ENCODE results near the gene MNX1.

Gene MNX1

GRCh38 chr7:157020514-157021070 is 10.1 kb upstream of the MNX1 start:
- Histone ChIP-seq H3K9me3 (ENCODE audit: control insufficient read depth, insufficient read depth, low read length) (no peaks in the 10 kb centered on the region), H3K36me3 (ENCODE audit: control insufficient read depth, insufficient read depth, low read length) (no peaks in the 10 kb centered on the region; the same call in 1 of the 2 replicates), H3K27me3 (ENCODE audit: control insufficient read depth, insufficient read depth, low read length) (peaks cover 92% of the 10 kb centered on the region), H3K4me3 (ENCODE audit: low read length) (no peak overlapping the region), H3K27ac (ENCODE audit: low read length) (no peak overlapping the region), H3K4me1 (ENCODE audit: control insufficient read depth, insufficient read depth, low read length) (peaks cover 10% of the 10 kb centered on the region)
- WGBS (ENCODE audit: insufficient coverage, insufficient read length): no CpG with 5 or more reads among the region's 38 CpGs
- no peak for DNase-seq (ENCODE audit: low read depth, low spot score)

- Histone ChIP-seq H3K4me1 (ENCODE audit: control insufficient read depth, insufficient read depth, low read length) (peaks cover 12% of the 10 kb centered on the region), H3K4me3 (ENCODE audit: low read length) (no peak overlapping the region), H3K36me3 (ENCODE audit: control insufficient read depth, insufficient read depth, low read length) (no peaks in the 10 kb centered on the region; the same call in 1 of the 2 replicates), H3K27me3 (ENCODE audit: control insufficient read depth, insufficient read depth, low read length) (peaks cover 94% of the 10 kb centered on the region), H3K9me3 (ENCODE audit: control insufficient read depth, insufficient read depth, low read length) (no peaks in the 10 kb centered on the region), H3K27ac (ENCODE audit: low read length) (no peak overlapping the region)
- no peak for DNase-seq (ENCODE audit: low read depth, low spot score)
- WGBS (ENCODE audit: insufficient coverage, insufficient read length): no CpG with 5 or more reads among the region's 25 CpGs
Observed at GRCh38 chr7:157019718-157020451, 9.4 kb upstream of the MNX1 start.

- no peaks in the 10 kb centered on the region for H3K9me3 ChIP-seq (ENCODE audit: control insufficient read depth, insufficient read depth, low read length)
- H3K4me3 ChIP-seq (ENCODE audit: low read length): peak overlapping the region; percentile 1; the same call in 1 of the 2 replicates
- peaks cover 12% of the 10 kb centered on the region for H3K4me1 ChIP-seq (ENCODE audit: control insufficient read depth, insufficient read depth, low read length)
- DNase-seq (ENCODE audit: low read depth, low spot score): no peak
- peaks cover 94% of the 10 kb centered on the region for H3K27me3 ChIP-seq (ENCODE audit: control insufficient read depth, insufficient read depth, low read length)
- no peak overlapping the region for H3K27ac ChIP-seq (ENCODE audit: low read length)
- no CpG with 5 or more reads among the region's 50 CpGs for WGBS (ENCODE audit: insufficient coverage, insufficient read length)
- H3K36me3 ChIP-seq (ENCODE audit: control insufficient read depth, insufficient read depth, low read length): no peaks in the 10 kb centered on the region; the same call in 1 of the 2 replicates
Observed at GRCh38 chr7:157018997-157019608, 8.6 kb upstream of the MNX1 start.

- peaks cover 12% of the 10 kb centered on the region for H3K4me1 ChIP-seq (ENCODE audit: control insufficient read depth, insufficient read depth, low read length)
- no CpG with 5 or more reads among the region's 49 CpGs for WGBS (ENCODE audit: insufficient coverage, insufficient read length)
- peak overlapping the region; percentile 1; the same call in 1 of the 2 replicates for H3K4me3 ChIP-seq (ENCODE audit: low read length)
- no peak for DNase-seq (ENCODE audit: low read depth, low spot score)
- peaks cover 96% of the 10 kb centered on the region for H3K27me3 ChIP-seq (ENCODE audit: control insufficient read depth, insufficient read depth, low read length)
- H3K27ac ChIP-seq (ENCODE audit: low read length): no peak overlapping the region
- H3K9me3 ChIP-seq (ENCODE audit: control insufficient read depth, insufficient read depth, low read length): no peaks in the 10 kb centered on the region
- H3K36me3 ChIP-seq (ENCODE audit: control insufficient read depth, insufficient read depth, low read length): no peaks in the 10 kb centered on the region; the same call in 1 of the 2 replicates
Observed at GRCh38 chr7:157018328-157018996, 8.0 kb upstream of the MNX1 start.

- Histone ChIP-seq H3K4me3 (ENCODE audit: low read length) (no peak overlapping the region), H3K4me1 (ENCODE audit: control insufficient read depth, insufficient read depth, low read length) (peaks cover 12% of the 10 kb centered on the region), H3K27me3 (ENCODE audit: control insufficient read depth, insufficient read depth, low read length) (peaks cover 96% of the 10 kb centered on the region), H3K36me3 (ENCODE audit: control insufficient read depth, insufficient read depth, low read length) (no peaks in the 10 kb centered on the region; the same call in 1 of the 2 replicates), H3K27ac (ENCODE audit: low read length) (no peak overlapping the region), H3K9me3 (ENCODE audit: control insufficient read depth, insufficient read depth, low read length) (no peaks in the 10 kb centered on the region)
- no peak for DNase-seq (ENCODE audit: low read depth, low spot score)
- WGBS (ENCODE audit: insufficient coverage, insufficient read length): no CpG with 5 or more reads among the region's 48 CpGs
Observed at GRCh38 chr7:157017603-157018327, 7.3 kb upstream of the MNX1 start.

- no peak overlapping the region for H3K4me3 ChIP-seq (ENCODE audit: low read length)
- H3K4me1 ChIP-seq (ENCODE audit: control insufficient read depth, insufficient read depth, low read length): peaks cover 12% of the 10 kb centered on the region
- H3K9me3 ChIP-seq (ENCODE audit: control insufficient read depth, insufficient read depth, low read length): no peaks in the 10 kb centered on the region
- H3K27ac ChIP-seq (ENCODE audit: low read length): no peak overlapping the region
- H3K36me3 ChIP-seq (ENCODE audit: control insufficient read depth, insufficient read depth, low read length): no peaks in the 10 kb centered on the region; the same call in 1 of the 2 replicates
- H3K27me3 ChIP-seq (ENCODE audit: control insufficient read depth, insufficient read depth, low read length): peaks cover 94% of the 10 kb centered on the region
- DNase-seq (ENCODE audit: low read depth, low spot score): no peak
- WGBS (ENCODE audit: insufficient coverage, insufficient read length): no CpG with 5 or more reads among the region's 11 CpGs
Observed at GRCh38 chr7:157017149-157017548, 6.7 kb upstream of the MNX1 start.

GRCh38 chr7:157016352-157017041 is 6.0 kb upstream of the MNX1 start:
- Histone ChIP-seq H3K36me3 (ENCODE audit: control insufficient read depth, insufficient read depth, low read length) (no peaks in the 10 kb centered on the region; the same call in 1 of the 2 replicates), H3K27ac (ENCODE audit: low read length) (no peak overlapping the region), H3K27me3 (ENCODE audit: control insufficient read depth, insufficient read depth, low read length) (peaks cover 94% of the 10 kb centered on the region), H3K4me3 (ENCODE audit: low read length) (no peak overlapping the region), H3K9me3 (ENCODE audit: control insufficient read depth, insufficient read depth, low read length) (no peaks in the 10 kb centered on the region), H3K4me1 (ENCODE audit: control insufficient read depth, insufficient read depth, low read length) (peaks cover 12% of the 10 kb centered on the region)
- WGBS (ENCODE audit: insufficient coverage, insufficient read length): no CpG with 5 or more reads among the region's 16 CpGs
- DNase-seq (ENCODE audit: low read depth, low spot score): no peak

GRCh38 chr7:157016024-157016351 is 5.5 kb upstream of the MNX1 start:
- H3K4me3 ChIP-seq (ENCODE audit: low read length): no peak overlapping the region
- DNase-seq (ENCODE audit: low read depth, low spot score): no peak
- H3K4me1 ChIP-seq (ENCODE audit: control insufficient read depth, insufficient read depth, low read length): peaks cover 12% of the 10 kb centered on the region
- H3K9me3 ChIP-seq (ENCODE audit: control insufficient read depth, insufficient read depth, low read length): no peaks in the 10 kb centered on the region
- no peak overlapping the region for H3K27ac ChIP-seq (ENCODE audit: low read length)
- H3K27me3 ChIP-seq (ENCODE audit: control insufficient read depth, insufficient read depth, low read length): peaks cover 95% of the 10 kb centered on the region
- H3K36me3 ChIP-seq (ENCODE audit: control insufficient read depth, insufficient read depth, low read length): no peaks in the 10 kb centered on the region; the same call in 1 of the 2 replicates
- WGBS (ENCODE audit: insufficient coverage, insufficient read length): no CpG with 5 or more reads among the region's 11 CpGs

GRCh38 chr7:157014635-157015555 is 4.4 kb upstream of the MNX1 start:
- Histone ChIP-seq H3K4me1 (ENCODE audit: control insufficient read depth, insufficient read depth, low read length) (peaks cover 12% of the 10 kb centered on the region), H3K27me3 (ENCODE audit: control insufficient read depth, insufficient read depth, low read length) (peaks cover 88% of the 10 kb centered on the region), H3K27ac (ENCODE audit: low read length) (no peak overlapping the region), H3K4me3 (ENCODE audit: low read length) (no peak overlapping the region), H3K9me3 (ENCODE audit: control insufficient read depth, insufficient read depth, low read length) (no peaks in the 10 kb centered on the region), H3K36me3 (ENCODE audit: control insufficient read depth, insufficient read depth, low read length) (no peaks in the 10 kb centered on the region; the same call in 1 of the 2 replicates)
- WGBS (ENCODE audit: insufficient coverage, insufficient read length): no CpG with 5 or more reads among the region's 12 CpGs
- DNase-seq (ENCODE audit: low read depth, low spot score): no peak

Data from iPS DF 6.9 (cell line).